CD14-positive monocyte (primary cell): ENCODE data around the gene PCDHB9. TPM values are rescaled to one million over a fixed set of nuclear protein-coding genes. Genes with fewer than 3 reads are reported as not detected.
A peak's percentile ranks its signal among the peaks of the same experiment; 100 is the strongest.
"Not testable (repeated sequence)": the region's sequence is repeated elsewhere in the genome, so short reads cannot be mapped to it uniquely, and the experiment has no call there.

Experiments used
- DNase-seq, 3 donors: peaks; one replicate each; pipeline ENCODE4 v3.0.0-alpha.2; 2011 to 2022
- H2AFZ ChIP-seq: 2 replicates; pipeline ENCODE4 v1.6.0; 2012; ENCODE audit warnings: mild to moderate bottlenecking, low read depth, low read length, inconsistent platforms; ENCODE audit not compliant: insufficient read depth, poor library complexity, severe bottlenecking
- H3K27ac ChIP-seq, 2 donors: 1 replicate in 1 of 2; 2 replicates in 1 of 2; pipeline ENCODE4 v1.5.1; 2012 to 2013; ENCODE audit warnings: low read length in 2 of 2, control low read depth in 1 of 2, inconsistent platforms in 1 of 2, low read depth in 1 of 2, mild to moderate bottlenecking in 1 of 2
- H3K27me3 ChIP-seq, 2 donors: one replicate each; pipeline versions ENCODE4 v1.6.0 to v1.6.1; 2011 to 2013; ENCODE audit warnings: low read length in 2 of 2; ENCODE audit not compliant: control insufficient read depth in 2 of 2, insufficient read depth in 2 of 2
- H3K36me3 ChIP-seq, 2 donors: replicated peaks in 1 of 2; 1 replicate in 1 of 2; 2 replicates in 1 of 2; pipeline versions ENCODE4 v1.5.1 to v1.6.1; 2012 to 2013; ENCODE audit warnings: low read length in 2 of 2, control low read depth in 1 of 2, inconsistent platforms in 1 of 2, mild to moderate bottlenecking in 1 of 2; ENCODE audit not compliant: insufficient read depth in 2 of 2, control insufficient read depth in 1 of 2
- H3K4me1 ChIP-seq, 2 donors: 1 replicate in 1 of 2; 2 replicates in 1 of 2; pipeline versions ENCODE4 v1.5.1 to v1.6.1; 2012 to 2013; ENCODE audit warnings: low read length in 2 of 2, control low read depth in 1 of 2, inconsistent platforms in 1 of 2, mild to moderate bottlenecking in 1 of 2, moderate library complexity in 1 of 2; ENCODE audit not compliant: insufficient read depth in 2 of 2, control insufficient read depth in 1 of 2
- H3K4me2 ChIP-seq: replicated peaks from 2 replicates; pipeline ENCODE3; 2012; ENCODE audit warnings: low read length, moderate library complexity, mild to moderate bottlenecking; ENCODE audit not compliant: poor library complexity, severe bottlenecking; ENCODE audit errors: extremely low read depth
- H3K4me3 ChIP-seq, 3 experiments: fragments of 200-600 bp in 1 of 3; sonication (generic) in 1 of 3; replicated peaks in 1 of 3; 1 replicate in 2 of 3; 2 replicates in 1 of 3; pipeline ENCODE4 v1.5.1; 2011 to 2013; ENCODE audit warnings: low read length in 3 of 3, mild to moderate bottlenecking in 3 of 3, control low read depth in 2 of 3, low read depth in 2 of 3, inconsistent platforms in 1 of 3, moderate library complexity in 1 of 3
- H3K79me2 ChIP-seq: 2 replicates; pipeline ENCODE4 v1.6.0; 2012; ENCODE audit warnings: mild to moderate bottlenecking, control low read depth, inconsistent platforms, low read length, moderate library complexity; ENCODE audit not compliant: insufficient read depth
- H3K9ac ChIP-seq: 2 replicates; pipeline ENCODE4 v1.6.0; 2017; ENCODE audit warnings: low read length, mild to moderate bottlenecking; ENCODE audit not compliant: insufficient read depth, poor library complexity, severe bottlenecking
- H3K9me3 ChIP-seq, 2 donors: replicated peaks in 1 of 2; 1 replicate in 1 of 2; 2 replicates in 1 of 2; pipeline versions ENCODE4 v1.5.1 to v1.6.1; 2012 to 2013; ENCODE audit warnings: low read length in 2 of 2, control low read depth in 1 of 2; ENCODE audit not compliant: control insufficient read depth in 1 of 2, insufficient read depth in 1 of 2
- H4K20me1 ChIP-seq: 2 replicates; pipeline ENCODE4 v1.6.0; 2012; ENCODE audit warnings: mild to moderate bottlenecking, low read length, control low read depth, moderate library complexity; ENCODE audit not compliant: insufficient read depth
- H3K27ac Mint-ChIP-seq, 7 donors: one replicate each; pipeline ENCODE4 v1.8.0; 2020; ENCODE audit warnings: mild to moderate bottlenecking in 7 of 7, mixed read lengths in 7 of 7, moderate library complexity in 6 of 7, inconsistent platforms in 2 of 7
- H3K27me3 Mint-ChIP-seq, 3 donors: one replicate each; pipeline ENCODE4 v1.8.0; 2021 to 2022; ENCODE audit warnings: low read depth in 3 of 3, mild to moderate bottlenecking in 3 of 3, mixed read lengths in 3 of 3, moderate library complexity in 3 of 3, inconsistent platforms in 1 of 3
- H3K36me3 Mint-ChIP-seq, 2 donors: one replicate each; pipeline ENCODE4 v1.8.0; 2020; ENCODE audit warnings: mixed read lengths in 2 of 2, inconsistent platforms in 1 of 2, mild to moderate bottlenecking in 1 of 2
- H3K4me1 Mint-ChIP-seq: one replicate; pipeline ENCODE4 v1.8.0; 2020; ENCODE audit warnings: mild to moderate bottlenecking, mixed read lengths
- H3K4me3 Mint-ChIP-seq, 2 donors: one replicate each; pipeline ENCODE4 v1.8.0; 2020; ENCODE audit warnings: mild to moderate bottlenecking in 2 of 2, mixed read lengths in 2 of 2, moderate library complexity in 1 of 2
- H3K9me3 Mint-ChIP-seq, 7 donors: one replicate each; pipeline ENCODE4 v1.8.0; 2020 to 2022; ENCODE audit warnings: mixed read lengths in 7 of 7, mild to moderate bottlenecking in 6 of 7, moderate library complexity in 6 of 7, inconsistent platforms in 2 of 7
- CTCF ChIP-seq: fragments of 200-600 bp; IDR thresholded peaks from one replicate; pipeline ENCODE4 v1.8.0; 2022; ENCODE audit warnings: antibody characterized with exemption, mild to moderate bottlenecking
- WGBS: methylation state at CpG from one replicate; pipeline ENCODE4 v1.1.5; 2013; ENCODE audit warnings: missing lambda C conversion rate; ENCODE audit not compliant: insufficient coverage; 5-methylcytosine and 5-hydroxymethylcytosine counted together
- intact Hi-C, 2 donors: fragments of 100-400 bp; cut with micrococcal nuclease; formaldehyde crosslinking; loops; one replicate each; pipeline versions ENCODE4 v1.15.0 to v1.15.1; 2023
- polyA plus RNA-seq, 3 donors: library from polyadenylated mRNA; depleted of rRNA in 1 of 3; unstranded in 2 of 3; stranded (reverse) in 1 of 3; fragments of 300-500 nt in 2 of 3; fragments of >200 nt in 1 of 3; fragmentation: Illumina TruSeq in 2 of 3; gene quantifications; 1 replicate in 2 of 3; 2 replicates in 1 of 3; pipeline ENCODE4 v1.2.3, GENCODE V29; 2012 to 2021

Gene PCDHB9
- polyA plus RNA-seq, 3 donors = not detected

- intact Hi-C loops = no loop called here
- no peak overlapping the region for H3K4me3 Mint-ChIP-seq
- H3K9ac ChIP-seq = no peak overlapping the region
- no peak overlapping the region for H3K4me2 ChIP-seq
- peaks cover 4 to 29% (median 12%) of the 10 kb centered on the region in 3 donors for H3K27me3 Mint-ChIP-seq
- H3K4me1 ChIP-seq = no peaks in the 10 kb centered on the region
- peaks cover 43 to 55% of the 10 kb centered on the region in 2 donors for H3K9me3 ChIP-seq
- H3K4me3 ChIP-seq = no peak overlapping the region
- H3K36me3 Mint-ChIP-seq = no peaks in the 10 kb centered on the region
- peaks cover 12 to 37% (median 32%) of the 10 kb centered on the region in 7 donors for H3K9me3 Mint-ChIP-seq
- no peak for TF ChIP-seq CTCF
- no peak overlapping the region for H3K27ac Mint-ChIP-seq
- no peaks in the 10 kb centered on the region for H3K79me2 ChIP-seq
- H3K36me3 ChIP-seq = no peaks in the 10 kb centered on the region
- no CpG with 5 or more reads among the region's 1 CpG for WGBS
- DNase-seq = no peak
- H3K27ac ChIP-seq = no peak overlapping the region
- H4K20me1 ChIP-seq = no peaks in the 10 kb centered on the region
- H2AFZ ChIP-seq = no peak overlapping the region
- no peaks in the 10 kb centered on the region for H3K4me1 Mint-ChIP-seq
- peaks cover 8 to 20% of the 10 kb centered on the region in 2 donors for H3K27me3 ChIP-seq
Measured at GRCh38 chr5:141180313-141180712, 6.6 kb upstream of the PCDHB9 start.

GRCh38 chr5:141182248-141182647, 4.7 kb upstream of the PCDHB9 start, which contains the start of gene PCDHB16:
PCDHB16 (plus strand) TSS chr5:141182387; CDS start chr5:141182560, 173 bp downstream.
- Histone ChIP-seq H3K27me3 (peaks cover 6 to 22% of the 10 kb centered on the region in 2 donors), H3K4me2 (no peak within 1 kb of the TSS), H3K9ac (no peak within 1 kb of the TSS), H3K79me2 (no peaks in the 10 kb centered on the region), H2AFZ (no peak within 1 kb of the TSS), H4K20me1 (no peaks in the 10 kb centered on the region), H3K27ac (no peak within 1 kb of the TSS), H3K36me3 (no peaks in the 10 kb centered on the region), H3K9me3 (peaks cover 46 to 53% of the 10 kb centered on the region in 2 donors), H3K4me1 (no peaks in the 10 kb centered on the region), H3K4me3 (no peak within 1 kb of the TSS)
- Mint-ChIP-seq H3K4me3 (no peak within 1 kb of the TSS), H3K9me3 (peaks cover 12 to 45% (median 37%) of the 10 kb centered on the region in 7 donors), H3K27me3 (peaks cover 4 to 30% (median 14%) of the 10 kb centered on the region in 3 donors), H3K27ac (no peak within 1 kb of the TSS), H3K4me1 (no peaks in the 10 kb centered on the region), H3K36me3 (no peaks in the 10 kb centered on the region)
- no peak for DNase-seq
- 17% methylated on average over 13 of the region's 13 CpGs for WGBS
- no peak for TF ChIP-seq CTCF
- intact Hi-C loops = no loop called here

GRCh38 chr5:141184117-141184855, 2.7 kb upstream of the PCDHB9 start:
- H3K9ac ChIP-seq, H3K4me1 ChIP-seq, H3K4me3 ChIP-seq, DNase-seq, H3K36me3 ChIP-seq, H2AFZ ChIP-seq, H3K36me3 Mint-ChIP-seq, H4K20me1 ChIP-seq, H3K27ac Mint-ChIP-seq, H3K4me2 ChIP-seq, H3K79me2 ChIP-seq, intact Hi-C loops, H3K4me1 Mint-ChIP-seq, H3K27ac ChIP-seq: not testable (repeated sequence)
- Mint-ChIP-seq H3K4me3 (peak overlapping the region in 1 of 2 donors; percentile 57), H3K9me3 (peaks cover 16 to 58% (median 50%) of the 10 kb centered on the region in 7 donors), H3K27me3 (peaks cover 11 to 45% (median 28%) of the 10 kb centered on the region in 3 donors)
- H3K27me3 ChIP-seq = peaks cover 0 to 29% of the 10 kb centered on the region in 2 donors
- peaks cover 43 to 47% of the 10 kb centered on the region in 2 donors for H3K9me3 ChIP-seq
- WGBS = 30% methylated on average over 27 of the region's 69 CpGs
